Lower lobe of right lung (tissue), 2 donors: ENCODE results near the gene SPRR5. TPM values are rescaled to one million over a fixed set of nuclear protein-coding genes. Genes with fewer than 3 reads are reported as not detected.

Experiments
- ATAC-seq, 2 donors: fragments of 200-7000 bp; cut with Tn5 transposase; one replicate each; pipeline ENCODE4 v1.9.1; 2020 to 2022; ENCODE audit warnings: mild to moderate bottlenecking in 2 of 2, moderate library complexity in 2 of 2
- DNase-seq: peaks from one replicate; pipeline ENCODE4 v3.0.0-alpha.2; 2020
- H3K27ac ChIP-seq: fragments of 200-600 bp; one replicate; pipeline ENCODE4 v1.8.0; 2022
- H3K27me3 ChIP-seq: fragments of 200-600 bp; one replicate; pipeline ENCODE4 v1.8.0; 2022; ENCODE audit warnings: low read depth
- H3K36me3 ChIP-seq: fragments of 200-600 bp; one replicate; pipeline ENCODE4 v1.8.0; 2022; ENCODE audit warnings: mild to moderate bottlenecking
- H3K4me1 ChIP-seq: fragments of 200-600 bp; one replicate; pipeline ENCODE4 v1.8.0; 2022
- H3K4me3 ChIP-seq: fragments of 200-600 bp; one replicate; pipeline ENCODE4 v1.8.0; 2022; ENCODE audit warnings: mild to moderate bottlenecking
- H3K9me3 ChIP-seq: fragments of 200-600 bp; one replicate; pipeline ENCODE4 v1.8.0; 2022
- intact Hi-C: fragments of 100-400 bp; cut with DNase I; formaldehyde crosslinking; loops from one replicate; pipeline ENCODE4 v1.11.0; 2022
- total RNA-seq: library from RNA; stranded (reverse); fragmentation: NEBNext Ultra II Directional; extraction: Animal tissue kit (Norgen Biotek cat#: 25700); gene quantifications from one replicate; pipeline ENCODE4 v1.2.1, GENCODE V29; 2021
- TF ChIP-seq, protein P1 (sequence below): fragments of 200-600 bp; IDR thresholded peaks from one replicate; pipeline ENCODE4 v1.8.0; 2022; ENCODE audit warnings: antibody characterized with exemption, mild to moderate bottlenecking
- donor health status: DM: no; HTN: yes; CAD: no; lungs with severe emphysema.

Gene SPRR5
- total RNA-seq, 1 donor from 2014 or later: not detected

- Histone ChIP-seq H3K27ac (no peak overlapping the region), H3K36me3 (no peaks in the 10 kb centered on the region), H3K4me3 (no peak overlapping the region), H3K27me3 (peaks cover 3% of the 10 kb centered on the region), H3K4me1 (no peaks in the 10 kb centered on the region), H3K9me3 (no peaks in the 10 kb centered on the region)
- no peak for DNase-seq
- TF ChIP-seq, protein P1, sequence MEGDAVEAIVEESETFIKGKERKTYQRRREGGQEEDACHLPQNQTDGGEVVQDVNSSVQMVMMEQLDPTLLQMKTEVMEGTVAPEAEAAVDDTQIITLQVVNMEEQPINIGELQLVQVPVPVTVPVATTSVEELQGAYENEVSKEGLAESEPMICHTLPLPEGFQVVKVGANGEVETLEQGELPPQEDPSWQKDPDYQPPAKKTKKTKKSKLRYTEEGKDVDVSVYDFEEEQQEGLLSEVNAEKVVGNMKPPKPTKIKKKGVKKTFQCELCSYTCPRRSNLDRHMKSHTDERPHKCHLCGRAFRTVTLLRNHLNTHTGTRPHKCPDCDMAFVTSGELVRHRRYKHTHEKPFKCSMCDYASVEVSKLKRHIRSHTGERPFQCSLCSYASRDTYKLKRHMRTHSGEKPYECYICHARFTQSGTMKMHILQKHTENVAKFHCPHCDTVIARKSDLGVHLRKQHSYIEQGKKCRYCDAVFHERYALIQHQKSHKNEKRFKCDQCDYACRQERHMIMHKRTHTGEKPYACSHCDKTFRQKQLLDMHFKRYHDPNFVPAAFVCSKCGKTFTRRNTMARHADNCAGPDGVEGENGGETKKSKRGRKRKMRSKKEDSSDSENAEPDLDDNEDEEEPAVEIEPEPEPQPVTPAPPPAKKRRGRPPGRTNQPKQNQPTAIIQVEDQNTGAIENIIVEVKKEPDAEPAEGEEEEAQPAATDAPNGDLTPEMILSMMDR: no peak
- intact Hi-C loops: no loop called here
- no peak for ATAC-seq
Observed at GRCh38 chr1:152946248-152946647, 758 bp upstream of the SPRR5 start.

- Histone ChIP-seq H3K36me3 (no peaks in the 10 kb centered on the region), H3K27ac (no peak overlapping the region), H3K27me3 (no peaks in the 10 kb centered on the region), H3K4me3 (no peak overlapping the region), H3K4me1 (no peaks in the 10 kb centered on the region), H3K9me3 (no peaks in the 10 kb centered on the region)
- no peak for ATAC-seq
- TF ChIP-seq, protein P1: no peak
- DNase-seq: no peak
- intact Hi-C loops: no loop called here
Observed at GRCh38 chr1:152951711-152952110, 4.7 kb downstream of the SPRR5 start.

- H3K27ac ChIP-seq: no peak overlapping the region
- DNase-seq: no peak
- TF ChIP-seq, protein P1: no peak
- no peaks in the 10 kb centered on the region for H3K4me1 ChIP-seq
- no peaks in the 10 kb centered on the region for H3K36me3 ChIP-seq
- H3K9me3 ChIP-seq: no peaks in the 10 kb centered on the region
- H3K4me3 ChIP-seq: no peak overlapping the region
- ATAC-seq: no peak
- no peaks in the 10 kb centered on the region for H3K27me3 ChIP-seq
- intact Hi-C loops: no loop called here
Observed at GRCh38 chr1:152953761-152954160, 6.8 kb downstream of the SPRR5 start.

- Histone ChIP-seq H3K27me3 (no peaks in the 10 kb centered on the region), H3K9me3 (no peaks in the 10 kb centered on the region), H3K4me3 (no peak overlapping the region), H3K36me3 (no peaks in the 10 kb centered on the region), H3K4me1 (no peaks in the 10 kb centered on the region), H3K27ac (no peak overlapping the region)
- intact Hi-C loops: no loop called here
- DNase-seq (no peak), ATAC-seq (no peak)
- TF ChIP-seq, protein P1: no peak
Observed at GRCh38 chr1:152954436-152954835, 7.4 kb downstream of the SPRR5 start.

DNA sequence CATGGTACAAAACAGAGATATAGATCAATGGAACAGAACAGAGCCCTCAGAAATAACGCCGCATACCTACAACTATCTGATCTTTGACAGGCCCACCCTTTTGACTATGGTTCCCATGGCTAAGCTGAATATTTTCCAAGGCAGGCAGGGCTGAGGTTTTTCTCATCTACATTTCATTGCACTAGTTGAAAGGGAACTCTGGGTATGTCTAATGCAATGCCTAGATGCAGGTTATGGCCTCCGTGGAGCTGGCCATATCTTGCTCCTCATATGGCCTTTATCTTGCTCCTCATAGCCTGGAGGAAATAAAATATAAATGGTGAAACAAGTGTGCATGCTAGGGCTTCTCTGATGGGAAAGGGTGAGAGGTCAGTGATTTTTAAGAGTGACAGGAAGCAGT, 10.6 kb downstream of the SPRR5 start:
- no peaks in the 10 kb centered on the region for H3K9me3 ChIP-seq
- DNase-seq (no peak), ATAC-seq (no peak)
- H3K4me1 ChIP-seq: no peaks in the 10 kb centered on the region
- TF ChIP-seq, protein P1: no peak
- H3K27me3 ChIP-seq: no peaks in the 10 kb centered on the region
- no peak overlapping the region for H3K27ac ChIP-seq
- no peak overlapping the region for H3K4me3 ChIP-seq
- intact Hi-C loops: no loop called here
- H3K36me3 ChIP-seq: no peaks in the 10 kb centered on the region

DNA sequence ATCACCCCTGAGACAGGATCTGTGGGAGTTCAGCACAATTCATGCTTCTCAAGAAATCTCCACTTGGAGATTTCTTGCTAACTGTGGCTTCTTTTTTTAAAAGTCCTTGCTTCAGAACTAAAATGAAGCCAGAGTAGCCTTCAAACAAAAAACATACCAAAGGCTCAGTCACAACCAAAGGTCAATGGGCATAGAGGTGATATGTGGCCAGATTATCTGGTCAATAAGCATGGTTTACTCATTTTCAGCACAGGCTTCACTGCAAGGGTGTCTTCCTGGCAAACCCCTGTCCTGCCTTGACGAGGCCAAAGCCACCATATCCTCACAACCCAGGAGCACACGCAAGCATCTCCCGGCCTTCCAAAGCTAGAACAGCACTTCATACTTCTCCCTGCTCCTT, 12.3 kb downstream of the SPRR5 start:
- Histone ChIP-seq H3K4me1 (no peaks in the 10 kb centered on the region), H3K9me3 (no peaks in the 10 kb centered on the region), H3K4me3 (no peak overlapping the region), H3K27me3 (no peaks in the 10 kb centered on the region), H3K27ac (no peak overlapping the region), H3K36me3 (no peaks in the 10 kb centered on the region)
- no peak for DNase-seq
- ATAC-seq: no peak
- intact Hi-C loops: no loop called here
- TF ChIP-seq, protein P1: no peak
